Dermis microvascular lymphatic vessel endothelial cell (primary cell): ENCODE measurements around the gene ZNF180. TPM values are rescaled to one million over a fixed set of nuclear protein-coding genes. Genes with fewer than 3 reads are reported as not detected.
"Not testable (repeated sequence)": the region's sequence is repeated elsewhere in the genome, so short reads cannot be mapped to it uniquely, and the experiment has no call there.

ENCODE experiments used
- DNase-seq, 2 donors: peaks; one replicate each; pipeline versions ENCODE4 v3.0.0 to v3.0.0-alpha.2; 2010; ENCODE audit warnings: low read depth in 2 of 2
- total RNA-seq: library from RNA; depleted of rRNA; stranded (reverse); fragments of >200 nt; gene quantifications from 2 replicates; pipeline ENCODE4 v1.2.1, GENCODE V29; 2014

Gene ZNF180
- total RNA-seq, result 5.5 and 6.6 TPM in 2 replicates

DNA sequence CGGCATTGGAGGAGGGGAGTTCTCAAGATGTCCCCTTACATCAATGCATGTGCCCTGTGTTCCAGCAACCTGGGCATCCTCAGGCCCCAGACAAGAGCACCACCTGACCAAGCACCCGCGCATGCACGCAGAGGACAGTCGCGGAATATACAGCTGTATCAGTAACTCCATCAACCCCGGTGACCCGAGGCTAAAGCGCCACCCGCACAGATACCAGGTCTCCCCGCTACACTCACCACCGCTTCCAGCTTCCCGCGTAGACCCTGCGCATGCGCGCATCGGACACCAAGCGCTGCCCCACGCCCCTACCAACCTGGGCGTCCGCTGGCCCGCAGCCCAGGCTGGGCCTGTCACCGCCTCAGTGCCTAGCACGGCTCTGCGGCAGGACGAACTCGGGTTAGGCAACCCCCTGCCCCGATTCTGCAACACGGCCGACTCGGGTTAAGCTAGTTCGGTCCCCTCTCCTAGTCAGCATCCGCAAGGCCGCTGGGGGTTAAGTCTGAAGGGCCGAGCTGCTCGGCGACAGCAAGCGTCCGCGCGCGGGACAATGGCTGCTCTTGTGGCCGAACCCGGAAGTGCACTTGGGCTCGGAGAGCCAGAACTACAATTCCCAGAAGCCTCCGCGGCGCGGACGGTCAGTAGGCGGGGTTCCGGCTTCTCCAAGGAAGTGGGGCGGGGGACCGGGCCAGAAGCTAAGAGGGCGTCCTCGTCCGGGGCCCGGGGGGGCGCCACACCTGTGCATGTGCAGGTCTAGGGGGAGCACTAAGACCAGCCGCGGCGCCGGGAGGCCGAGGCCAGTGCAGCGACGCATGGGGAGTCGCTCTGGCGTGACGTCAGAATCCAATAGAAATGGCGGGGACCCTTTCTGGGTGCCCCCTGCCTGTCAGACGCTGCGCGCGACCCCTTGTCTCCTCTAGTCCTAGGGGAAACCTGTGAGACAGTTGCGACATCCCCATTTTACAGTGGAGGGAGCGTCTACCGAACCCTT lies at the start of gene ZNF180:
Gene ZNF180, minus strand, starts transcription at position 561 of the 988 bp plus-strand sequence. CDS start 3,188 bp downstream, outside the sequence.
- DNase-seq, result peak; percentile 89 to 94

- DNase-seq, result no peak
Observed at GRCh38 chr19:44549507-44549906, 49.2 kb upstream of the ZNF180 start.

DNA sequence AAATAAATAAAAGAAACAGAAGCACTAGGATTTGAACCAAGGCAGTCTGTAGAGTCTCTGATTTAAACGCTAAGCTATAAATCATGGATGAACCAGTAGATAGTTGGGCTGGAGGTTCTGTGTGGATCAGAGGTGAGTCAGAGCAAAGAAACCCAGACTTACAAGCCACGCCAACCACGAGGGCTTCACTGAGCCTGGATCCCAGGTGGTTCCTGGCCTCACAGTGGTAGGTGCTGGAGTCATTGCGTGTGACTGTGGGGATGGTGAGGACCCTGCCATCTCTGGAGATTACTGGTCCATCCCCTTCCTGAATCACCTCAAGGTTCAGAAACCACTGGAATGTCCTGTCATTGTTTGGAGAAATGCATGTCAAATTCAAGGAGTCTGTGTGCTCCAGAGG lies 48.4 kb upstream of the ZNF180 start:
- DNase-seq, result peak in 1 of 2 donors; percentile 33

GRCh38 chr19:44544031-44544430 lies 43.7 kb upstream of the ZNF180 start:
- no peak for DNase-seq

GRCh38 chr19:44542671-44543070 lies 42.3 kb upstream of the ZNF180 start:
- no peak for DNase-seq

- no peak for DNase-seq
Observed at GRCh38 chr19:44540736-44541135, 40.4 kb upstream of the ZNF180 start.

DNA sequence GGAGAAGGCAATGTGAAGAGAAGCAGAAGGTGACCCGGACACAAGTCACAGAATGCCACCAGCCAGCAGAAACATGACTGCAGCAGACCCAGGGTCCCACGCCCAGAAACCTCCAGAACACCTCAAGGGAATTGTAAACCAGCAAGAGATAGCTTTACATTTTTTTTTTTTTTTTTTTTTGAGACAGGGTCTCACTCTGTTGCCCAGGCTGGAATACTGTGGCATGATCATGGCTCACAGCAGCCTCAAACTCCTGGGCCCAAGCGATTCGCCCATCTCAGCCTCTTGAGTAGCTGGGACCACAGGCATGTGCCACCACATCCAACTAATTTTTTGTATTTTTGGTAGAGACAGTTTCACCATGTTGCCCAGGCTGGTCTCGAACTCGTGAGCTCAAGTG lies 39.7 kb upstream of the ZNF180 start:
- no peak for DNase-seq

- no peak for DNase-seq
Observed at GRCh38 chr19:44539236-44539826, 39.0 kb upstream of the ZNF180 start.

GRCh38 chr19:44535361-44535760 lies 35.0 kb upstream of the ZNF180 start:
- DNase-seq, result not testable (repeated sequence)

DNA sequence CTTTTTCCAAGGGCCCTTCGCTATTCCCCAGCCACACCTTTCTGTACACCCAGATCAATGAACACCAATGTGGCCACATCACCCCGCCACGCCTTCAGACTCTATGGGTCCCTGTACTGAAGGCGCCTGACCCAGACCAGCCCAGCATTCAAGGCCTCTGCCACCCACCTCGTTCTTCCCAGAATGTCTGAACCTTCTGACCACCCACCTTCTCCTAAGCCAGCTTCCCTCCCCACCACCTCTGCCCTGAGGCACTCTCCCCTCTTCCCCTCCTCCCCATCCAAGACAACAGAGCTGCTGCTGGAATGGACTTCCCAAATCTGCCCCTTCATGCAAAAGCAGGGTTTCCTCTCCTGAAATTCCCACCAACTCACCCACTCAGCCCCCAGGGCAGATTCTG lies 32.5 kb upstream of the ZNF180 start:
- DNase-seq, result no peak

DNA sequence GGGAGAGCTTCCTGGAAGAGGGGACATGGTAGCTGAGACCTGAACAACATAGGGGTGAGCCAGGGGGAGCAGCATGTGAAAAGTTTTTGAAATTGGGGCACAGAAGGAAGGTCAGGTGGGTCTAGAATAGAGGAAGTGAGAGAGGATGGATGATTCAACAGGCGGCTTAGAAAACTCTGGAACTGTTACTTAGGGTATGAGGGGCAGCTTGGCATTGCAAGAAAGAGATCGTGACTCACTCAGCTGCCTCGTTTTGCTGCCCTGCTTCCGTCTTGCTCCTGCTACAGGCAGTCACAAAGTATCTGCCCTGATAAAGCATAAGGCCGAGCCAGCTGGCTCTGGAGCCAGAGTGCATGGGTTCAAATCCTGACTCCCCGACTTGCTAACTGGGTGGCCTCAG lies 30.5 kb upstream of the ZNF180 start:
- DNase-seq, result peak in 1 of 2 donors; percentile 50

GRCh38 chr19:44529536-44529935 lies 29.2 kb upstream of the ZNF180 start, which contains the start of gene CEACAM20:
TSS of gene CEACAM20 (minus strand) at chr19:44529675. CDS start at chr19:44529509, 166 bp downstream.
- no peak for DNase-seq

GRCh38 chr19:44527554-44527953 lies 27.2 kb upstream of the ZNF180 start:
- no peak for DNase-seq

DNA sequence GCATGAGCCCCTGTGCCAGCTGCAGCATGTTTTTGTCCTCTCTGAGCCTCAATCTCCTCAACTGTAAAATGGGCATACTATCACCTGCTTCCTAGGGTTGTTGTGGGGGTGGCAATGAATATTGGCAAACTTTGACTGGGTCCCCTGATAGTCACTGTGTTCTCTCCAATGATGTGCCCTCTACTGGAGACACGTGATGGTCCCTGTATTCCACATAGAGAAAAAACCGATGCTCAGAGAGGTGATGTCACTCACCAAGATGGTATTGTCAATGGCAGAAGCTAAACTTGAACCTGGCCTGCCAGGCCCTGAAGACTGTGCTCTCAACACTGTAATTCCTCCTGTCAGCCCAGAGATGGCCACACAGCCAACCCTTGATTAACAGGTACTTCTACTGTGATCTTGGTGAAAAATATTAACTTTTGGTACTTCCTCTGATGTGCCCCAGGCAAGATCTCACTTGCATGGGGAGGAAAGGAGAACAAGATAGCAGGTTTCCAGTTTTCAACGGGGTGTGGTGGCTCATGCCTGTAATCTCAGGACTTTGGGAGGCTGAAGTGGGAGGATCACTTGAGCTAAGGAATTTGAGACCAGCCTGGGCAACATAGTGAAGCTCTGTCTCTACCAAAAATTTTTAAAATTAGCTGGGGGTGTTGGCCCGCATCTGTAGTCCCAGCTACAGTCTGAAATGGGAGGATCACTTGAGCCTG lies 25.6 kb upstream of the ZNF180 start:
- DNase-seq, result no peak

DNA sequence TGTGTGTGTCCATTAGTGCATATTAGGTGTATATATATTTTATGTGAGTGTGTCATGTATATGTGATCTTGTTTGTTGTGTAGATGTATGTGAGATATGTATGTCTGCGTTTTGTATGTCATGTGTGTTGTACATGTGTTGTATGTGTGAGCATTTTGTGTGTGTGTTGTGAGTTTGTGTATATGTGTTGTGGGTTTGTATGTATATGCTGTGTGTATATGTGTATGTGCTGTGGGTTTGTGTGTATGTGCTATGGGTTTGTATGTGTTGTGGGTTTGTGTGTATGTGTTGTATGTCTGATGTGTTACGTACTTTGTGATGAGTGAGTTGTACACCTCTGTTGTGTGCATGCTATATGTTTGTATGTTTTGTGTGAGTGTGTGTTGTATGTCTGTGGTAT lies 21.0 kb upstream of the ZNF180 start:
- DNase-seq, result no peak

- no peak for DNase-seq
Observed at GRCh38 chr19:44517146-44517545, 16.8 kb upstream of the ZNF180 start.

DNA sequence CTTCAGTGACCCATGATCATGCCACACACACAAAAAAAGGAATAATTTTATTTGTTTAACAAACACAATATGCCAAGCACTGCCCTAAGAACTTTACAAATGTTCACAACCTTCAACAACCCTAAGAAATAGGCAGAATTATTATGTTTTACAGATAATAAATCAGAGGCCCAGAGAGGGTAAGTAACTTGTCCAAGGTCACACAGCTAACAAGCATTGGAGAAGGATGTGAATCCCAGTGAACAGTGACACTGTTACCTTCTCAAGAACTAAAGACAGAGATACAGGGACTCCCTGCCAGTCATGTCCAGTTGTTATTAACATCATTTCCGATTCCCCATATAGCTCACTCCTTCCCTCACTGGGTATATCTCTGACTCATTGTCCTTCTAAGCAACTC lies 15.6 kb upstream of the ZNF180 start:
- no peak for DNase-seq

DNA sequence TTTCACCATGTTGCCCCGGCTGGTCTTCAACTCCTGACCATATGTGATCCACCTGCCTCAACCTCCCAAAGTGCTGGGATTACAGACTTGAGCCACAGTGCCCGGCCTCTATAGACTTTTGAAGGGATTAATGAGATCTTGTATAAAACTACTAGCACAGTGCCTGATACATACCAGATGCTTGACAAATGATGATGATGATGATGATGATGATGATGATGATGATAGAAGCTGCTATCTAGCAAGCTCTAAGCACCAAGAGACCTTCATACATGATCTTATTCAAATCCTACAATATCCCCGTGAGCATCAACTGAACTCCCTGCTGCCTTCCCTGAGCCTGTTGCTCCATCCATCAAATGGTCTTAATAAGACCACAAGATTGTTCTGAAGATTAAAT lies 14.7 kb upstream of the ZNF180 start:
- DNase-seq, result no peak

DNA sequence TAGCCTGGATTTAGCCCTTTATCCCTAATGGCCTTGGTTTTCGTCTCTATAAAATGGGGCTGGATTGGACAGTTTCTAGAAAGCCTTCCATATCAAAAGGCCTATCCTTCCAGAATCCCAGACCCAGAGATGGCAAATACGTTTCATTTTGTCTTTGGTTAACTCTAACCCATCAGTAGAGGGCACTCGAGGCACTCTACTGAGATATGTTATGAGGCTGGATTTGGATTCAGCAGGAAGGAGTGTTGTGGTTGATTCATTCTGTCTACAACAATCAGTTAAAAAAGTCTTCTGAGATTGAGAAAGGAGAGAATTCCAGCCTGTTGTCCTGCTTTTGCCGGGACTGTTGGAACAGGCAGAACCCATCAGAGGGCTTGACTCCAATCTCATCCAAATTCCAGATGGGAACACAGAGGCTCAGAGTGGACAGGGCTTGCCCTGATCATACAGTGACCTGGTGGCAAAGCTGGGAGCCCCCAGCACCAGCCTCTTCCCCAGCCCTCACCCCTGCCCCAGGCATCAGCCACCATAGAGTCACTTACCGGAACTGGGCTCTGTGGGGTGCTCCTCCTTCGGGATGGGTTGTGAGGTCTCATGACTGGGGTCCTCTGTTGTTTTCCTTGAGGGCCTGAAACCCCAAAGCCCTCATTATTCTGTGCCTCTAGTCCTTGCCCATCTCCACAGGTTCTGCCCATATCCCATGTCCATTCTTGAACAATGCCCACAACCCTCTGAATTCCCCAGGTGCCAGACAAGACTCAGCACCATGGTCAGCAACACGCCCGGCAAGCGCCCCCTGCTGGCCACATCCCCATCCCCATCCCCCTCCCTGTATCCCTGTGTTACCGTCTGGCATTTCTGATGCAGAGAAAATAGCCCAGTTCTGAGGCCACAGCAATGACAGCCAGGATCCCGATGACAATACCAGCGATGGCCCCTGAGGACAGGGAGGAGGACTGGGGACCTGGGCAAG lies 12.3 kb upstream of the ZNF180 start:
- DNase-seq, result peak in 1 of 2 donors; percentile 58

GRCh38 chr19:44509478-44509877 lies 9.2 kb upstream of the ZNF180 start:
- no peak for DNase-seq

DNA sequence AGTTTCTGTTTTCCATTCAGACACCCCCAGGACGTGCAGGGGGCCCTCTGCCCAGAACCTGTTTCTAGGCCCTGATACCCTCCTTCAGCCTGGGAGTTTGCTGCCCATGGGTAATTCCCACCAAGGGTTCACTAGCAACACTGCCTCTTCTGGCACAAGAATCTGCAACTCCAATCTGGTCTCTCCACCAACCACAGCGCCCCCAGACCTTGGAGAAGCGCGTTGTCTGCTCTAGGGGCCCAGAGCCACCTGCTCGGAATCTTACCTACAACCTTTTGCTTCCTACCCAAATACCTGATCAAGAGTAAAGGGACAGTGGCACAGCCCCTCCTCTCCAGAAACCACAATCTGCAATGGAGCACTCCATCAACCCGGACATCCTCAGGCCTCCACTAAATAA lies 763 bp downstream of the ZNF180 start:
- no peak for DNase-seq
